ENCODE data around the gene SLC44A5.

DNA sequence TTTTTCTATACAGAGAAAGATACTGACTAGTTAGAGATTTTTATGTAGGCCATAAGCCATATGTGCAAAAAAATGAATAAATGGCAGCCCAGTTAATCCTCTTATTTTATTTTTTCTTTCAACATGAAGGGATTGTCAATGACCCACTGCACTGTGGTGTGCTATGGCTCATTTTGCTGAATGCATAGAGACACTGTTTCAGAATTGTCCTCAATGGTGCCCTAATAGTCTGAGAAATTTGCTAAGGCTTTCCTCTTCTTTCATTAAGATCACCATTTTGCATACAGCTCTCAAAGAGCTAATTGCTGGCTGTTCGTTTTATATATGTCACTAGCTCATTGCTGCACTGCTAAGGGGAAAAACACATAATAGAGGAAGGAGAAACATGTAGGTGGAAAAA, 189.5 kb downstream of the SLC44A5 start:
- TF ChIP-seq POLR2A (IDR thresholded peaks at IDR 0.05; ENCODE audit: low read depth, low read length) (no peak), POLR2AphosphoS5 (IDR thresholded peaks at IDR 0.05; ENCODE audit: low read depth, low read length) (no peak), TAF1 (IDR thresholded peaks at IDR 0.05; ENCODE audit: borderline replicate concordance, low read depth, low read length) (no peak)
